ENCODE measurements around the gene SERPINA5. TPM values are rescaled to one million over a fixed set of nuclear protein-coding genes. Genes with fewer than 3 reads are reported as not detected.
A peak's percentile ranks its signal among the peaks of the same experiment; 100 is the strongest.

SERPINA5 gene
- total and polyA plus RNA-seq, 10 donors = 11.5 to 216 (median 135) TPM

GRCh38 chr14:94593376-94593748 is 12.1 kb downstream of the SERPINA5 start:
- DNase-seq = peak; percentile 28
- Histone ChIP-seq H3K4me3 (no peak overlapping the region), H3K36me3 (peaks cover 0 to 40% (median 3%) of the 10 kb centered on the region in 6 donors), H3K27me3 (replicated peaks in 1 of 7) (peaks cover 0 to 6% (median 0%) of the 10 kb centered on the region in 7 donors), H3K9me3 (no peaks in the 10 kb centered on the region), H3K4me1 (peaks cover 0 to 1% (median 0%) of the 10 kb centered on the region in 6 donors), H3K27ac (peak overlapping the region in 1 of 8 donors; percentile 11)
- 85 to 90% (median 87%) methylated on average over 3 of the region's 3 CpGs for WGBS, 5 donors
- intact Hi-C loops (cut with DNase I; ENCODE audit: low total_unique reads) = no loop called here
- no peak for TF ChIP-seq CTCF (IDR thresholded peaks at IDR 0.05 in 8 of 11, conservative IDR thresholded peaks at IDR 0.05 in 3 of 11)

DNA sequence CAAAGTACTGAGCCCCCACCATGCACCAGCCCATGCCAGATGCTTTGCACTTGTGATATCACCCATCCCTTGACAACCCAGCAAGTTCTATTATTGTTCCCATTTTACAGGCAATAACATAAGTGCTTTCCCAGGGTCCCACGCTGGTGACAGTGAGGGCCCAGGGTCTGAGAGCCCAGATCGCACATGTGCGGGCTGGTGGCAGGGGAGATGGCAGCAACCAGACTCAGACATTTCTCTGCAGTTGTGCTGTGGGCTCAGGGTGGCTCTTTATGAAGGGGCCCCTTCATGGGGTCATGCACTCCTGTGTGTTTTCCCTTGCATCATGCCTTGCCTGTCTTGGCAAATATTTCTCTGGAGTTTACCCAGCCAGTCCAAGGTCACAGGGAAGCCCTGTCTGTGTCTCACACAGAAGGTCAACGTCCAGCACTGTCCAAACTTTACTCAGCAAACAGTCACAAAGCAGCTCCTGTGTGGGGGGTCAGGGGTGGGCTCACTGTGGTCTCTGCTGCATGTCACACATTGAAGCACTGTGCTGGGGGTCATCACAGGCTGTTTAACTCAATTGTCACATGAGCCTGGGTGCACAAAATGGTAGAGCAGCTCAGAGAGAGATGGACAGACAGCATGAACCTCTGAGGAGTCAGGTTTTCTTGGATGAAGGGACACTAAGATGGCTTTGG is 12.7 kb downstream of the SERPINA5 start:
- intact Hi-C loops (cut with DNase I; ENCODE audit: low total_unique reads) = no loop called here
- 57 to 84% (median 73%) methylated on average over 4 of the region's 4 CpGs for WGBS, 5 donors

DNA sequence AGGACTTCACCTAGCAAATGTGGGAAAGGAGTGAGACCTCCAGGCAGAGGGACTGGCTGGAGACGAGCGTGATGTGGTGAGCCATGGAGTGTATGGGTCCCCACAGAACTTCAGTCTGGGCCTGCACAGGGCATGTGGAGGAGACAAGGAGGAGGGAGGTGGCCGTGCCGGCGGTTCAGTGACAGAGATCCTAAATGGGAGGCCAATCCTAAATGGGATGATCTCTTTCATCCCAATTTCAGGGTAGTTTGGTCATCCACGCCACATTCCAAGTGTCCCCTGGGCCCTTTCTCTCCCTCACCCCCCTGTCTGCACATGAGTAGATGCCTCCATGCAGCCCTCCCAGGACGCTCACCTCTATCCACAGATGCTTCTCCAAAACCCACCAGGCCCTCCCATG is 13.2 kb downstream of the SERPINA5 start:
- H3K4me3 ChIP-seq = no peak overlapping the region
- intact Hi-C loops (cut with DNase I; ENCODE audit: low total_unique reads) = no loop called here
- H3K27me3 ChIP-seq (replicated peaks in 1 of 7) = peaks cover 0 to 9% (median 0%) of the 10 kb centered on the region in 7 donors
- peak overlapping the region in 1 of 8 donors; percentile 42 for H3K27ac ChIP-seq
- peaks cover 0 to 29% (median 3%) of the 10 kb centered on the region in 6 donors for H3K36me3 ChIP-seq
- peaks cover 0 to 11% (median 2%) of the 10 kb centered on the region in 6 donors for H3K4me1 ChIP-seq
- WGBS, 5 donors = 80 to 97% (median 85%) methylated on average over 7 of the region's 7 CpGs
- H3K9me3 ChIP-seq = no peaks in the 10 kb centered on the region
- TF ChIP-seq POLR2A (IDR thresholded peaks at IDR 0.05) = no peak
- TF ChIP-seq POLR2AphosphoS5 (IDR thresholded peaks at IDR 0.05) = peak in 1 of 3 donors; percentile 9
- no peak for DNase-seq

More for the DNA sequence above, 12.7 kb downstream of the SERPINA5 start:
- H3K4me3 ChIP-seq = no peak overlapping the region
- H3K36me3 ChIP-seq = peaks cover 0 to 35% (median 3%) of the 10 kb centered on the region in 6 donors
- H3K27ac ChIP-seq = peak overlapping the region in 1 of 8 donors; percentile 42
- H3K27me3 ChIP-seq (replicated peaks in 1 of 7) = peaks cover 0 to 6% (median 0%) of the 10 kb centered on the region in 7 donors
- TF ChIP-seq POLR2A (IDR thresholded peaks at IDR 0.05) = no peak
- peak in 1 of 3 donors; percentile 30 for TF ChIP-seq POLR2AphosphoS5 (IDR thresholded peaks at IDR 0.05)
- DNase-seq = no peak
- no peaks in the 10 kb centered on the region for H3K9me3 ChIP-seq
- H3K4me1 ChIP-seq = peaks cover 0 to 6% (median 0%) of the 10 kb centered on the region in 6 donors

- no peak overlapping the region for H3K4me3 ChIP-seq
- no peak for DNase-seq
- no peak for TF ChIP-seq CTCF (IDR thresholded peaks at IDR 0.05 in 8 of 11, conservative IDR thresholded peaks at IDR 0.05 in 3 of 11)
- no peak for TF ChIP-seq POLR2A (IDR thresholded peaks at IDR 0.05)
- TF ChIP-seq POLR2AphosphoS5 (IDR thresholded peaks at IDR 0.05) = no peak
- intact Hi-C loops (cut with DNase I; ENCODE audit: low total_unique reads) = no loop called here
- H3K36me3 ChIP-seq = peaks cover 0 to 14% (median 0%) of the 10 kb centered on the region in 6 donors
- 62 to 82% (median 65%) methylated on average over 2 of the region's 2 CpGs for WGBS, 5 donors
- peaks cover 0 to 22% (median 9%) of the 10 kb centered on the region in 6 donors for H3K4me1 ChIP-seq
- H3K27ac ChIP-seq = no peak overlapping the region
- H3K27me3 ChIP-seq (replicated peaks in 1 of 7) = peaks cover 0 to 12% (median 0%) of the 10 kb centered on the region in 7 donors
- no peaks in the 10 kb centered on the region for H3K9me3 ChIP-seq
These were observed 14.7 kb downstream of the SERPINA5 start for GRCh38 chr14:94595912-94596311.

DNA sequence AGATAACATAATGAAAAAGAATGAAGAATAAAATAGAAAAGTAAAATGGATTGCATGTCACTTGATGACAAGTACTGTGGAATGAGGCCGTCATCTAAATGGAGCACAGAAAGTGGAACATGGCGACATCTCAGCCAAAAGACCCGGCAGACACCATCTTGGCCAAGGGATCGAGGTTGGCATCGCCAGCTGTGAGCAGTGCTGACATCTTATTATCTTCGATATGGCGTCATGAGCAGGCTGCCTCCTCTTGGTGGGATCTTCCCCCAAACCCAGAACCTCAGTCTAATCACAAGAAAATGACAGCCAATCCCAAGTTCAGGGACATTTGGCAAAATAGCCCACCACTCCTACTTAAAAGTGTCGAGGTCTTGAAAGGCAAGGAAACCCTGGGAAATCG is 15.1 kb downstream of the SERPINA5 start:
- 84 to 90% (median 87%) methylated on average over 9 of the region's 9 CpGs for WGBS, 5 donors
- Histone ChIP-seq H3K4me1 (peaks cover 0 to 22% (median 9%) of the 10 kb centered on the region in 6 donors), H3K27ac (no peak overlapping the region), H3K27me3 (replicated peaks in 1 of 7) (peaks cover 0 to 12% (median 0%) of the 10 kb centered on the region in 7 donors), H3K9me3 (no peaks in the 10 kb centered on the region), H3K36me3 (peaks cover 0 to 10% (median 0%) of the 10 kb centered on the region in 6 donors), H3K4me3 (no peak overlapping the region)
- no peak for TF ChIP-seq CTCF (IDR thresholded peaks at IDR 0.05 in 8 of 11, conservative IDR thresholded peaks at IDR 0.05 in 3 of 11)
- TF ChIP-seq POLR2AphosphoS5 (IDR thresholded peaks at IDR 0.05) = no peak
- no peak for TF ChIP-seq POLR2A (IDR thresholded peaks at IDR 0.05)
- DNase-seq = no peak
- intact Hi-C loops (cut with DNase I; ENCODE audit: low total_unique reads) = no loop called here
